ES-I3 (cell line): ENCODE data around the gene STH.

Experiments used
- H3K36me3 ChIP-seq: 2 replicates; pipeline ENCODE4 v1.6.1; 2013; ENCODE audit warnings: mild to moderate bottlenecking, low read length, control low read depth, moderate library complexity; ENCODE audit not compliant: insufficient read depth
- H3K4me1 ChIP-seq: 2 replicates; pipeline ENCODE4 v1.6.1; 2013; ENCODE audit warnings: mild to moderate bottlenecking, control low read depth, low read length; ENCODE audit not compliant: insufficient read depth
- H3K9ac ChIP-seq: 2 replicates; pipeline ENCODE4 v1.6.1; 2013; ENCODE audit warnings: low read depth, mild to moderate bottlenecking, low read length, moderate library complexity
- H3K9me3 ChIP-seq: 2 replicates; pipeline ENCODE4 v1.6.1; 2013; ENCODE audit warnings: mild to moderate bottlenecking, low read length, moderate library complexity; ENCODE audit not compliant: control insufficient read depth, insufficient read depth

Gene STH

GRCh38 chr17:45985447-45985846, 13.6 kb upstream of the STH start:
- H3K36me3 ChIP-seq: no peaks in the 10 kb centered on the region
- H3K9ac ChIP-seq: no peak overlapping the region
- peaks cover 6% of the 10 kb centered on the region; the same call in 1 of the 2 replicates for H3K9me3 ChIP-seq
- H3K4me1 ChIP-seq: no peaks in the 10 kb centered on the region

- Histone ChIP-seq H3K9ac (no peak overlapping the region), H3K36me3 (no peaks in the 10 kb centered on the region), H3K4me1 (no peaks in the 10 kb centered on the region), H3K9me3 (peaks cover 6% of the 10 kb centered on the region; the same call in 1 of the 2 replicates)
Observed at GRCh38 chr17:45986056-45986455, 13.0 kb upstream of the STH start.

GRCh38 chr17:45987706-45988105, 11.3 kb upstream of the STH start:
- Histone ChIP-seq H3K9ac (no peak overlapping the region), H3K36me3 (no peaks in the 10 kb centered on the region), H3K9me3 (peaks cover 6% of the 10 kb centered on the region; the same call in 1 of the 2 replicates), H3K4me1 (no peaks in the 10 kb centered on the region)

GRCh38 chr17:45989759-45990158, 9.3 kb upstream of the STH start:
- Histone ChIP-seq H3K36me3 (no peaks in the 10 kb centered on the region), H3K9ac (no peak overlapping the region), H3K4me1 (no peaks in the 10 kb centered on the region; the same call in 1 of the 2 replicates), H3K9me3 (peaks cover 6% of the 10 kb centered on the region; the same call in 1 of the 2 replicates)

GRCh38 chr17:45990886-45991285, 8.2 kb upstream of the STH start:
- H3K9me3 ChIP-seq: peaks cover 6% of the 10 kb centered on the region; the same call in 1 of the 2 replicates
- no peaks in the 10 kb centered on the region; the same call in 1 of the 2 replicates for H3K4me1 ChIP-seq
- no peak overlapping the region for H3K9ac ChIP-seq
- H3K36me3 ChIP-seq: no peaks in the 10 kb centered on the region

GRCh38 chr17:45991341-45991740, 7.7 kb upstream of the STH start:
- no peaks in the 10 kb centered on the region; the same call in 1 of the 2 replicates for H3K4me1 ChIP-seq
- H3K9ac ChIP-seq: no peak overlapping the region
- no peaks in the 10 kb centered on the region for H3K36me3 ChIP-seq
- H3K9me3 ChIP-seq: peaks cover 6% of the 10 kb centered on the region; the same call in 1 of the 2 replicates

GRCh38 chr17:45992175-45992574, 6.9 kb upstream of the STH start:
- H3K9ac ChIP-seq: no peak overlapping the region
- no peaks in the 10 kb centered on the region for H3K36me3 ChIP-seq
- peaks cover 6% of the 10 kb centered on the region; the same call in 1 of the 2 replicates for H3K9me3 ChIP-seq
- no peaks in the 10 kb centered on the region; the same call in 1 of the 2 replicates for H3K4me1 ChIP-seq

GRCh38 chr17:45992904-45993303, 6.1 kb upstream of the STH start:
- no peak overlapping the region for H3K9ac ChIP-seq
- peaks cover 6% of the 10 kb centered on the region; the same call in 1 of the 2 replicates for H3K9me3 ChIP-seq
- no peaks in the 10 kb centered on the region; the same call in 1 of the 2 replicates for H3K4me1 ChIP-seq
- H3K36me3 ChIP-seq: no peaks in the 10 kb centered on the region

- Histone ChIP-seq H3K9me3 (peaks cover 6% of the 10 kb centered on the region; the same call in 1 of the 2 replicates), H3K4me1 (no peaks in the 10 kb centered on the region; the same call in 1 of the 2 replicates), H3K36me3 (no peaks in the 10 kb centered on the region), H3K9ac (no peak overlapping the region)
Observed at GRCh38 chr17:45993962-45994627, 5.0 kb upstream of the STH start.

- no peaks in the 10 kb centered on the region; the same call in 1 of the 2 replicates for H3K4me1 ChIP-seq
- no peak overlapping the region for H3K9ac ChIP-seq
- no peaks in the 10 kb centered on the region for H3K36me3 ChIP-seq
- peaks cover 1% of the 10 kb centered on the region; the same call in 1 of the 2 replicates for H3K9me3 ChIP-seq
Observed at GRCh38 chr17:45994987-45995386, 4.1 kb upstream of the STH start.

GRCh38 chr17:45995627-45996270, 3.3 kb upstream of the STH start:
- Histone ChIP-seq H3K36me3 (no peaks in the 10 kb centered on the region), H3K9me3 (no peaks in the 10 kb centered on the region), H3K9ac (no peak overlapping the region), H3K4me1 (no peaks in the 10 kb centered on the region; the same call in 1 of the 2 replicates)

- Histone ChIP-seq H3K36me3 (no peaks in the 10 kb centered on the region), H3K9me3 (no peaks in the 10 kb centered on the region), H3K4me1 (no peaks in the 10 kb centered on the region; the same call in 1 of the 2 replicates), H3K9ac (no peak overlapping the region)
Observed at GRCh38 chr17:45996282-45996937, 2.6 kb upstream of the STH start.

- no peak overlapping the region for H3K9ac ChIP-seq
- H3K36me3 ChIP-seq: no peaks in the 10 kb centered on the region
- no peaks in the 10 kb centered on the region; the same call in 1 of the 2 replicates for H3K4me1 ChIP-seq
- H3K9me3 ChIP-seq: no peaks in the 10 kb centered on the region
Observed at GRCh38 chr17:45997166-45997565, 1.9 kb upstream of the STH start.

GRCh38 chr17:45997624-45998023, 1.4 kb upstream of the STH start:
- Histone ChIP-seq H3K36me3 (no peaks in the 10 kb centered on the region), H3K9me3 (no peaks in the 10 kb centered on the region), H3K9ac (no peak overlapping the region), H3K4me1 (no peaks in the 10 kb centered on the region; the same call in 1 of the 2 replicates)
